HG03280 (cell line): ENCODE measurements around the gene SND1.

ENCODE experiments used
- ATAC-seq: cut with Tn5 transposase; IDR thresholded peaks from one replicate; pipeline ENCODE4 v1.9.1; 2021; ENCODE audit warnings: mild to moderate bottlenecking, moderate library complexity; ENCODE audit not compliant: unreplicated experiment

SND1 gene

GRCh38 chr7:128005759-128006159 lies 353.8 kb downstream of the SND1 start:
- no peak for ATAC-seq

- ATAC-seq = no peak
Measured at GRCh38 chr7:128006550-128007302, 354.7 kb downstream of the SND1 start.

- ATAC-seq = no peak
Measured at GRCh38 chr7:128007303-128007680, 355.3 kb downstream of the SND1 start.

- ATAC-seq = no peak
Measured at GRCh38 chr7:128008141-128008540, 356.1 kb downstream of the SND1 start.

GRCh38 chr7:128008744-128009143 lies 356.8 kb downstream of the SND1 start:
- ATAC-seq = no peak

- no peak for ATAC-seq
Measured at GRCh38 chr7:128010391-128011127, 358.6 kb downstream of the SND1 start.

GRCh38 chr7:128011131-128011661 lies 359.2 kb downstream of the SND1 start:
- ATAC-seq = no peak

- no peak for ATAC-seq
Measured at GRCh38 chr7:128014811-128015210, 362.8 kb downstream of the SND1 start.

- no peak for ATAC-seq
Measured at GRCh38 chr7:128017460-128017859, 365.5 kb downstream of the SND1 start.

- no peak for ATAC-seq
Measured at GRCh38 chr7:128017862-128018845, 366.2 kb downstream of the SND1 start.

GRCh38 chr7:128019288-128019687 lies 367.3 kb downstream of the SND1 start:
- no peak for ATAC-seq

GRCh38 chr7:128020159-128020558 lies 368.2 kb downstream of the SND1 start:
- ATAC-seq = no peak

- no peak for ATAC-seq
Measured at GRCh38 chr7:128021366-128021765, 369.4 kb downstream of the SND1 start.

- ATAC-seq = no peak
Measured at GRCh38 chr7:128022631-128023532, 370.9 kb downstream of the SND1 start.

GRCh38 chr7:128024151-128024550 lies 372.2 kb downstream of the SND1 start:
- ATAC-seq = no peak

GRCh38 chr7:128025380-128025779 lies 373.4 kb downstream of the SND1 start:
- ATAC-seq = no peak

- no peak for ATAC-seq
Measured at GRCh38 chr7:128025819-128026218, 373.8 kb downstream of the SND1 start.

GRCh38 chr7:128026551-128026950 lies 374.6 kb downstream of the SND1 start:
- ATAC-seq = no peak

- no peak for ATAC-seq
Measured at GRCh38 chr7:128027485-128027980, 375.5 kb downstream of the SND1 start.
